ENCODE data around the gene FBXO28. TPM values are rescaled to one million over a fixed set of nuclear protein-coding genes. Genes with fewer than 3 reads are reported as not detected.

FBXO28 gene
- polyA plus RNA-seq, 1 donor from 2014 or later: 20.3 TPM

DNA sequence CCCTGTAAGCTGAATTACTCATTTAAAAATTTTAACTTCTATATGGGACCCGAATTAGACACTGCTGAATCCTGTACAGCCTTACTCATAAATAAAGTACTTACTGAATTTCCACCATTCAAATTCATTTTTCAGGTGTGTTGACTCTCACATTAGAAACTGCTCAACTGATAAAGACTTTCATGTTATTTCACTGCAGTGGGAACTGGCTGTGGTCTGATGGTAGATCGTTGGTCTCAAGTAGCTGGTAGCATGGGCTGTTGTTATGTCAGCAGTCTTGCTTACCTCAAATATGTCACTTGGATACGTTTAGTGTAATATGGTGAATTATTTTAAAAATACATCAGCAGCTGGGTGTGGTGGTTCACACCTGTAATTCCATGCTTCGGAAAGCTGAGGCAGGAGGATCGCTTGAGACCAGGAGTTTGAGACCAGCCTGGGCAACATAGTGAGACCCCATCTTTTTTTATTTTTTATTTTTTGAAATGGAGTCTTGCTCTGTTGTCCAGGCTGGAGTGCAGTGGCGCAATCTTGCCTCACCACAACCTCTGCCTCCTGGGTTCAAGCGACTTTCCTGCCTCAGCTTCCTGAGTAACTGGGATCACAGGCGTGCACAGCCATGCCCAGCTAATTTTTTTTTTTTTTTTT, 79.5 kb downstream of the FBXO28 start:
- Histone ChIP-seq H3K9me2 (ENCODE audit: insufficient read depth, low read length) (no peaks in the 10 kb centered on the region), H3K36me3 (ENCODE audit: insufficient read depth, low read length) (peaks cover 5% of the 10 kb centered on the region), H3K27ac (ENCODE audit: low read length) (no peak overlapping the region), H3K4me3 (ENCODE audit: low read length) (no peak overlapping the region), H3K4me2 (ENCODE audit: low read length) (no peak overlapping the region), H2AFZ (ENCODE audit: low read depth, low read length) (no peak overlapping the region), H3F3A (ENCODE audit: insufficient read depth, low read length, poor library complexity, severe bottlenecking) (no peaks in the 10 kb centered on the region), H3K9ac (ENCODE audit: low read length) (no peak overlapping the region), H3K27me3 (ENCODE audit: insufficient read depth, low read depth, low read length) (no peaks in the 10 kb centered on the region), H4K20me1 (ENCODE audit: insufficient read depth) (no peaks in the 10 kb centered on the region), H3K9me3 (ENCODE audit: low read length) (no peaks in the 10 kb centered on the region), H3K79me2 (replicated peaks; ENCODE audit: insufficient read depth, low read length) (peaks cover 4% of the 10 kb centered on the region)
- TF ChIP-seq EP300 (conservative IDR thresholded peaks at IDR 0.05; ENCODE audit: poor library complexity, severe bottlenecking) (no peak), EZH2 (IDR thresholded peaks at IDR 0.05; ENCODE audit: borderline replicate concordance, insufficient read depth, low read length, poor library complexity, severe bottlenecking) (no peak), MXI1 (conservative IDR thresholded peaks at IDR 0.05; ENCODE audit: poor library complexity, severe bottlenecking) (no peak), POLR2AphosphoS5 (IDR thresholded peaks at IDR 0.05) (no peak), SMC3 (conservative IDR thresholded peaks at IDR 0.05; ENCODE audit: poor library complexity) (no peak), RAD21 (conservative IDR thresholded peaks at IDR 0.05) (no peak), TAF1 (IDR thresholded peaks at IDR 0.05; ENCODE audit: low read depth) (no peak)
- TF ChIP-seq, protein P1, sequence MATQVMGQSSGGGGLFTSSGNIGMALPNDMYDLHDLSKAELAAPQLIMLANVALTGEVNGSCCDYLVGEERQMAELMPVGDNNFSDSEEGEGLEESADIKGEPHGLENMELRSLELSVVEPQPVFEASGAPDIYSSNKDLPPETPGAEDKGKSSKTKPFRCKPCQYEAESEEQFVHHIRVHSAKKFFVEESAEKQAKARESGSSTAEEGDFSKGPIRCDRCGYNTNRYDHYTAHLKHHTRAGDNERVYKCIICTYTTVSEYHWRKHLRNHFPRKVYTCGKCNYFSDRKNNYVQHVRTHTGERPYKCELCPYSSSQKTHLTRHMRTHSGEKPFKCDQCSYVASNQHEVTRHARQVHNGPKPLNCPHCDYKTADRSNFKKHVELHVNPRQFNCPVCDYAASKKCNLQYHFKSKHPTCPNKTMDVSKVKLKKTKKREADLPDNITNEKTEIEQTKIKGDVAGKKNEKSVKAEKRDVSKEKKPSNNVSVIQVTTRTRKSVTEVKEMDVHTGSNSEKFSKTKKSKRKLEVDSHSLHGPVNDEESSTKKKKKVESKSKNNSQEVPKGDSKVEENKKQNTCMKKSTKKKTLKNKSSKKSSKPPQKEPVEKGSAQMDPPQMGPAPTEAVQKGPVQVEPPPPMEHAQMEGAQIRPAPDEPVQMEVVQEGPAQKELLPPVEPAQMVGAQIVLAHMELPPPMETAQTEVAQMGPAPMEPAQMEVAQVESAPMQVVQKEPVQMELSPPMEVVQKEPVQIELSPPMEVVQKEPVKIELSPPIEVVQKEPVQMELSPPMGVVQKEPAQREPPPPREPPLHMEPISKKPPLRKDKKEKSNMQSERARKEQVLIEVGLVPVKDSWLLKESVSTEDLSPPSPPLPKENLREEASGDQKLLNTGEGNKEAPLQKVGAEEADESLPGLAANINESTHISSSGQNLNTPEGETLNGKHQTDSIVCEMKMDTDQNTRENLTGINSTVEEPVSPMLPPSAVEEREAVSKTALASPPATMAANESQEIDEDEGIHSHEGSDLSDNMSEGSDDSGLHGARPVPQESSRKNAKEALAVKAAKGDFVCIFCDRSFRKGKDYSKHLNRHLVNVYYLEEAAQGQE (IDR thresholded peaks at IDR 0.05; ENCODE audit: borderline replicate concordance): no peak
- TF ChIP-seq, protein P2, sequence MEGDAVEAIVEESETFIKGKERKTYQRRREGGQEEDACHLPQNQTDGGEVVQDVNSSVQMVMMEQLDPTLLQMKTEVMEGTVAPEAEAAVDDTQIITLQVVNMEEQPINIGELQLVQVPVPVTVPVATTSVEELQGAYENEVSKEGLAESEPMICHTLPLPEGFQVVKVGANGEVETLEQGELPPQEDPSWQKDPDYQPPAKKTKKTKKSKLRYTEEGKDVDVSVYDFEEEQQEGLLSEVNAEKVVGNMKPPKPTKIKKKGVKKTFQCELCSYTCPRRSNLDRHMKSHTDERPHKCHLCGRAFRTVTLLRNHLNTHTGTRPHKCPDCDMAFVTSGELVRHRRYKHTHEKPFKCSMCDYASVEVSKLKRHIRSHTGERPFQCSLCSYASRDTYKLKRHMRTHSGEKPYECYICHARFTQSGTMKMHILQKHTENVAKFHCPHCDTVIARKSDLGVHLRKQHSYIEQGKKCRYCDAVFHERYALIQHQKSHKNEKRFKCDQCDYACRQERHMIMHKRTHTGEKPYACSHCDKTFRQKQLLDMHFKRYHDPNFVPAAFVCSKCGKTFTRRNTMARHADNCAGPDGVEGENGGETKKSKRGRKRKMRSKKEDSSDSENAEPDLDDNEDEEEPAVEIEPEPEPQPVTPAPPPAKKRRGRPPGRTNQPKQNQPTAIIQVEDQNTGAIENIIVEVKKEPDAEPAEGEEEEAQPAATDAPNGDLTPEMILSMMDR (IDR thresholded peaks at IDR 0.05; ENCODE audit: poor library complexity, severe bottlenecking): no peak

DNA sequence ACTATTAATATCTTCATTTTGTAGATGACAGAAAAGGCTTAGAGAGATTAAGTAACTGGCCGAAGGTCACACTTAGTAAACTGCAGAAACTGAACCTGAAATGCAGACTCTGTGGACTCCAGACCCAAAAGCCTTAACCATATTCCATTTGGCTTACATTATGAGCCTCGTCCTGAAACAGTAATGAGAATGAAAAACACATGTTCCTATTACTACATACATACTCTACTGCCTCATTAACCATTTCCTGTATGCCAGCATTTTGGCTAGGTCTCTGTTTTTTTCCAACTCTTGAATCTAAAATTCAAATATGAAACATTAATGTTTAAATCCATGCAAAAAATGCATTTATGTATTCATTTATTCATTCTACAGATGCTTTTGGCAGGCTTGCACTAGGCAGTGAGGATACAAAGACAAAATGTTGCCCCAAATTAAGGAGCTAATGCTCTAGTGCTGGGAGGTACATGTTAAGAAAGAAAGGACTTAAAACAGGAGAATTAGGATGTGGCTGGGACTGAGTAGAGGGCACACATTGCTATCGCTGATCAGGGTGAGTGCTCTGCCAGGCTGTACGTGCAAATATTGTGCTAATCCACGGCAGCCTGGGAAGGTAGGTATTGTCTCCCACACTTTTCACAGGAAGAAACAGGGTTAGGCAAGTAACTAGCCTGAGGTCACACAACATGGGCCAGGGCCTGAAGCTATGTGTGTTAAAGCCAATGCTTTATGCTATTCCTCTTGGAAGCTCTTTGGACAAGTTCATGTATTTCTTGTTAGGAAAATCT, 83.1 kb downstream of the FBXO28 start:
- Histone ChIP-seq H3K27me3 (ENCODE audit: insufficient read depth, low read depth, low read length) (no peaks in the 10 kb centered on the region), H3K4me2 (ENCODE audit: low read length) (no peak overlapping the region), H3K9me2 (ENCODE audit: insufficient read depth, low read length) (no peaks in the 10 kb centered on the region), H3F3A (ENCODE audit: insufficient read depth, low read length, poor library complexity, severe bottlenecking) (no peaks in the 10 kb centered on the region), H3K9me3 (ENCODE audit: low read length) (no peaks in the 10 kb centered on the region), H3K79me2 (replicated peaks; ENCODE audit: insufficient read depth, low read length) (no peaks in the 10 kb centered on the region), H3K9ac (ENCODE audit: low read length) (no peak overlapping the region), H3K27ac (ENCODE audit: low read length) (no peak overlapping the region), H2AFZ (ENCODE audit: low read depth, low read length) (no peak overlapping the region), H4K20me1 (ENCODE audit: insufficient read depth) (no peaks in the 10 kb centered on the region), H3K4me3 (ENCODE audit: low read length) (no peak overlapping the region), H3K36me3 (ENCODE audit: insufficient read depth, low read length) (peaks cover 5% of the 10 kb centered on the region)
- TF ChIP-seq TAF1 (IDR thresholded peaks at IDR 0.05; ENCODE audit: low read depth) (no peak), SMC3 (conservative IDR thresholded peaks at IDR 0.05; ENCODE audit: poor library complexity) (no peak), MXI1 (conservative IDR thresholded peaks at IDR 0.05; ENCODE audit: poor library complexity, severe bottlenecking) (no peak), RAD21 (conservative IDR thresholded peaks at IDR 0.05) (no peak), EP300 (conservative IDR thresholded peaks at IDR 0.05; ENCODE audit: poor library complexity, severe bottlenecking) (no peak), POLR2AphosphoS5 (IDR thresholded peaks at IDR 0.05) (no peak), EZH2 (IDR thresholded peaks at IDR 0.05; ENCODE audit: borderline replicate concordance, insufficient read depth, low read length, poor library complexity, severe bottlenecking) (no peak)
- TF ChIP-seq, protein P1 (IDR thresholded peaks at IDR 0.05; ENCODE audit: borderline replicate concordance): no peak
- TF ChIP-seq, protein P2 (IDR thresholded peaks at IDR 0.05; ENCODE audit: poor library complexity, severe bottlenecking): no peak
